SU-DHL-6 (cell line): Measurements from ENCODE around the gene FLACC1.

Source experiments
- EZH2phosphoT487 ChIP-seq: fragments of 200-600 bp; sonication (generic), shearing (Covaris generic); conservative IDR thresholded peaks from 2 replicates; pipeline ENCODE4 v1.6.1; 2018; ENCODE audit warnings: mild to moderate bottlenecking, antibody characterized with exemption, low read length, moderate library complexity, mixed read lengths
- TF ChIP-seq, protein P1 (sequence below): fragments of 200-600 bp; sonication (generic); IDR thresholded peaks from one replicate; pipeline ENCODE4 v1.5.1; 2017; ENCODE audit warnings: antibody characterized with exemption, mild to moderate bottlenecking, low read length, moderate library complexity; ENCODE audit not compliant: insufficient read depth, poor library complexity, severe bottlenecking

DNA sequence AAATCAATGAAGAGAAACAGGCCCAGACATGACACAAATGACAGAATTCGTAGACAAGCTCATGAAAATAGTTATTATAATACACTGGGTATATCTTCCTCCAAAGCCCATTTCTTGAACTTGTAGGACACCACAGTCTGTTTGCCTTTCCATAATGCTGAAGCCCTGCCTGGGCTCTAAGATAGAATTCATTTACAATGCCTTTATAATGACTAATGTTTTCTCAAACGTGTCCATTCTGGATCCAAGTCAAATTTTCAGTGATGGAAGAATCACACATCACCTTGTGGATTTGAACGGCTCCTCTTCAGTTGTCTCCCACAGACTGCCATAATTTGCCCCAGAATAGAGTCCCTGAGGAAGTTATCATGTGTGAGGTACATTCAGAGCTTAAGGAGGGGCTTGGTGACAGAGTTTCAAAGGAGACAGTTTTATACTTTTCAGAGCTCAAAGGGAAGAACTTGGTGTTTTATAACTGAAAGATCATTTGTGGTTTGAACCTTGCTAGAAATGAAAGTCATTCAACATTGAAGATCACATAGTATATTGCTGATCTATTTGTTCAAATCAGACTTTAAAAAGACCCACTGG, 58.6 kb downstream of the FLACC1 start:
- no peak for TF ChIP-seq EZH2phosphoT487
- TF ChIP-seq, protein P1, sequence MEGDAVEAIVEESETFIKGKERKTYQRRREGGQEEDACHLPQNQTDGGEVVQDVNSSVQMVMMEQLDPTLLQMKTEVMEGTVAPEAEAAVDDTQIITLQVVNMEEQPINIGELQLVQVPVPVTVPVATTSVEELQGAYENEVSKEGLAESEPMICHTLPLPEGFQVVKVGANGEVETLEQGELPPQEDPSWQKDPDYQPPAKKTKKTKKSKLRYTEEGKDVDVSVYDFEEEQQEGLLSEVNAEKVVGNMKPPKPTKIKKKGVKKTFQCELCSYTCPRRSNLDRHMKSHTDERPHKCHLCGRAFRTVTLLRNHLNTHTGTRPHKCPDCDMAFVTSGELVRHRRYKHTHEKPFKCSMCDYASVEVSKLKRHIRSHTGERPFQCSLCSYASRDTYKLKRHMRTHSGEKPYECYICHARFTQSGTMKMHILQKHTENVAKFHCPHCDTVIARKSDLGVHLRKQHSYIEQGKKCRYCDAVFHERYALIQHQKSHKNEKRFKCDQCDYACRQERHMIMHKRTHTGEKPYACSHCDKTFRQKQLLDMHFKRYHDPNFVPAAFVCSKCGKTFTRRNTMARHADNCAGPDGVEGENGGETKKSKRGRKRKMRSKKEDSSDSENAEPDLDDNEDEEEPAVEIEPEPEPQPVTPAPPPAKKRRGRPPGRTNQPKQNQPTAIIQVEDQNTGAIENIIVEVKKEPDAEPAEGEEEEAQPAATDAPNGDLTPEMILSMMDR, result no peak
